ENCODE results near the gene APP. TPM values are rescaled to one million over a fixed set of nuclear protein-coding genes. Genes with fewer than 3 reads are reported as not detected.
A peak's percentile ranks its signal among the peaks of the same experiment; 100 is the strongest.

Gene APP
- total and polyA plus RNA-seq, 2 of the 13 experiments (the other 11 are each of a cell fraction or from before 2014, with no cell fraction given) = 70.6 to 262 TPM

DNA sequence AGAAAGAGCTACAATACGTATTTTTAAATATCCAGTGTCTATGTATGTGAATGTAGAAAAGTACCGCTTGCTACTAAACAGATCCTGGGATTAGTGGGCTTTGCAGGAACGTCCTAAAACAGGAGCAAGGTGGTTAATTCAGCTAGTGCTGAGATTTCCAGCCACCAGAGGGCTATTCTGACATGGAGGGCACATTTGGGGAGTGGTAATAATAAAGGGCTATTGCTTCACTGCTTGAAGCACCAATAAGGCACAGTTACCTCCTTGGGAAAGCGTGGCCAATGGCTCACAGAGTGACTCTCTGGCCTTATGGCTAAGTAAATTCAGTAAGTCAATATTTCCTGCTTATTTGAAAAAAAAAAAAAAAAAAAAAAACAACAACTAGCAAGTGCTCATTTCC, 283.4 kb downstream of the APP start:
- DNase-seq (ENCODE audit: low spot score) (no peak), FAIRE-seq (no peak), ATAC-seq (no peak)
- Histone ChIP-seq H3K4me2 (ENCODE audit: low read depth, low read length) (no peak overlapping the region), H3K36me3 (replicated peaks in 1 of 2; ENCODE audit: control insufficient read depth in 1 of 2, insufficient read depth in 2 of 2, low read length in 2 of 2) (0 out of 5 replicates have a peak, but pooled peaks cover 2 to 4% of the 10 kb centered on the region in 2 experiments), H2AFZ (ENCODE audit: low read length) (no peak overlapping the region), H3K9me3 (ENCODE audit: low read length) (no peaks in the 10 kb centered on the region), H3K27me3 (ENCODE audit: control insufficient read depth in 1 of 2, insufficient read depth in 2 of 2, low read length in 2 of 2) (no peaks in the 10 kb centered on the region), H3K4me1 (ENCODE audit: insufficient read depth, low read length) (peaks cover 47% of the 10 kb centered on the region), H4K20me1 (ENCODE audit: insufficient read depth, low read length) (no peaks in the 10 kb centered on the region), H3K79me2 (ENCODE audit: insufficient read depth, low read length) (no peaks in the 10 kb centered on the region), H3K4me3 (replicated peaks in 1 of 3; ENCODE audit: insufficient read depth in 1 of 3, low read depth in 2 of 3, low read length in 3 of 3) (no peak overlapping the region), H3K27ac (ENCODE audit: extremely low read length, insufficient read depth, low read length) (peak overlapping the region; percentile 78), H3K9ac (ENCODE audit: insufficient read depth, low read depth, low read length) (peak overlapping the region; percentile 11; the same call in 1 of the 2 replicates)
- CTCF ChIA-PET (ENCODE audit: low intra/inter-chr PET ratio, low total read pairs) = no interaction called here
- in situ Hi-C loops (cut with HindIII; ENCODE audit: extremely low pct_ligation_motif_present, low pct_unique_long_range_greater_than_20kb) = loop anchor here (10.0 kb wide), 1 partner anchor 288 kb away; the partner anchor contains the start of gene APP
- intact Hi-C loops (cut with micrococcal nuclease; ENCODE audit: unreplicated experiment) = no loop called here
- TF ChIP-seq, protein P1, sequence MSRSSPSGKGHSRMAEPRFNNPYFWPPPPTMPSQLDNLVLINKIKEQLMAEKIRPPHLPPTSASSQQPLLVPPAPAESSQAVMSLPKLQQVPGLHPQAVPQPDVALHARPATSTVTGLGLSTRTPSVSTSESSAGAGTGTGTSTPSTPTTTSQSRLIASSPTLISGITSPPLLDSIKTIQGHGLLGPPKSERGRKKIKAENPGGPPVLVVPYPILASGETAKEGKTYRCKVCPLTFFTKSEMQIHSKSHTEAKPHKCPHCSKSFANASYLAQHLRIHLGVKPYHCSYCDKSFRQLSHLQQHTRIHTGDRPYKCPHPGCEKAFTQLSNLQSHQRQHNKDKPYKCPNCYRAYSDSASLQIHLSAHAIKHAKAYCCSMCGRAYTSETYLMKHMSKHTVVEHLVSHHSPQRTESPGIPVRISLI (CRISPR knock-in tag; IDR thresholded peaks at IDR 0.05; ENCODE audit: borderline replicate concordance) = no peak
- TF ChIP-seq, protein P2, sequence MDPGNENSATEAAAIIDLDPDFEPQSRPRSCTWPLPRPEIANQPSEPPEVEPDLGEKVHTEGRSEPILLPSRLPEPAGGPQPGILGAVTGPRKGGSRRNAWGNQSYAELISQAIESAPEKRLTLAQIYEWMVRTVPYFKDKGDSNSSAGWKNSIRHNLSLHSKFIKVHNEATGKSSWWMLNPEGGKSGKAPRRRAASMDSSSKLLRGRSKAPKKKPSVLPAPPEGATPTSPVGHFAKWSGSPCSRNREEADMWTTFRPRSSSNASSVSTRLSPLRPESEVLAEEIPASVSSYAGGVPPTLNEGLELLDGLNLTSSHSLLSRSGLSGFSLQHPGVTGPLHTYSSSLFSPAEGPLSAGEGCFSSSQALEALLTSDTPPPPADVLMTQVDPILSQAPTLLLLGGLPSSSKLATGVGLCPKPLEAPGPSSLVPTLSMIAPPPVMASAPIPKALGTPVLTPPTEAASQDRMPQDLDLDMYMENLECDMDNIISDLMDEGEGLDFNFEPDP (CRISPR knock-in tag; conservative IDR thresholded peaks at IDR 0.05) = no peak
- no peak for TF ChIP-seq YY1 (IDR thresholded peaks at IDR 0.05; ENCODE audit: insufficient read depth, insufficient replicate concordance, low read depth, low read length)
- TF ChIP-seq, protein P3, sequence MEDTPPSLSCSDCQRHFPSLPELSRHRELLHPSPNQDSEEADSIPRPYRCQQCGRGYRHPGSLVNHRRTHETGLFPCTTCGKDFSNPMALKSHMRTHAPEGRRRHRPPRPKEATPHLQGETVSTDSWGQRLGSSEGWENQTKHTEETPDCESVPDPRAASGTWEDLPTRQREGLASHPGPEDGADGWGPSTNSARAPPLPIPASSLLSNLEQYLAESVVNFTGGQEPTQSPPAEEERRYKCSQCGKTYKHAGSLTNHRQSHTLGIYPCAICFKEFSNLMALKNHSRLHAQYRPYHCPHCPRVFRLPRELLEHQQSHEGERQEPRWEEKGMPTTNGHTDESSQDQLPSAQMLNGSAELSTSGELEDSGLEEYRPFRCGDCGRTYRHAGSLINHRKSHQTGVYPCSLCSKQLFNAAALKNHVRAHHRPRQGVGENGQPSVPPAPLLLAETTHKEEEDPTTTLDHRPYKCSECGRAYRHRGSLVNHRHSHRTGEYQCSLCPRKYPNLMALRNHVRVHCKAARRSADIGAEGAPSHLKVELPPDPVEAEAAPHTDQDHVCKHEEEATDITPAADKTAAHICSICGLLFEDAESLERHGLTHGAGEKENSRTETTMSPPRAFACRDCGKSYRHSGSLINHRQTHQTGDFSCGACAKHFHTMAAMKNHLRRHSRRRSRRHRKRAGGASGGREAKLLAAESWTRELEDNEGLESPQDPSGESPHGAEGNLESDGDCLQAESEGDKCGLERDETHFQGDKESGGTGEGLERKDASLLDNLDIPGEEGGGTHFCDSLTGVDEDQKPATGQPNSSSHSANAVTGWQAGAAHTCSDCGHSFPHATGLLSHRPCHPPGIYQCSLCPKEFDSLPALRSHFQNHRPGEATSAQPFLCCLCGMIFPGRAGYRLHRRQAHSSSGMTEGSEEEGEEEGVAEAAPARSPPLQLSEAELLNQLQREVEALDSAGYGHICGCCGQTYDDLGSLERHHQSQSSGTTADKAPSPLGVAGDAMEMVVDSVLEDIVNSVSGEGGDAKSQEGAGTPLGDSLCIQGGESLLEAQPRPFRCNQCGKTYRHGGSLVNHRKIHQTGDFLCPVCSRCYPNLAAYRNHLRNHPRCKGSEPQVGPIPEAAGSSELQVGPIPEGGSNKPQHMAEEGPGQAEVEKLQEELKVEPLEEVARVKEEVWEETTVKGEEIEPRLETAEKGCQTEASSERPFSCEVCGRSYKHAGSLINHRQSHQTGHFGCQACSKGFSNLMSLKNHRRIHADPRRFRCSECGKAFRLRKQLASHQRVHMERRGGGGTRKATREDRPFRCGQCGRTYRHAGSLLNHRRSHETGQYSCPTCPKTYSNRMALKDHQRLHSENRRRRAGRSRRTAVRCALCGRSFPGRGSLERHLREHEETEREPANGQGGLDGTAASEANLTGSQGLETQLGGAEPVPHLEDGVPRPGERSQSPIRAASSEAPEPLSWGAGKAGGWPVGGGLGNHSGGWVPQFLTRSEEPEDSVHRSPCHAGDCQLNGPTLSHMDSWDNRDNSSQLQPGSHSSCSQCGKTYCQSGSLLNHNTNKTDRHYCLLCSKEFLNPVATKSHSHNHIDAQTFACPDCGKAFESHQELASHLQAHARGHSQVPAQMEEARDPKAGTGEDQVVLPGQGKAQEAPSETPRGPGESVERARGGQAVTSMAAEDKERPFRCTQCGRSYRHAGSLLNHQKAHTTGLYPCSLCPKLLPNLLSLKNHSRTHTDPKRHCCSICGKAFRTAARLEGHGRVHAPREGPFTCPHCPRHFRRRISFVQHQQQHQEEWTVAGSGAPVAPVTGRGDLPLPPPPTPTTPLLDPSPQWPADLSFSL (CRISPR knock-in tag; IDR thresholded peaks at IDR 0.05) = no peak
- 57% methylated on average over 4 of the region's 4 CpGs for WGBS (ENCODE audit: low lambda C conversion rate)
- POLR2A ChIA-PET = no interaction called here
- no TSS peak for BruUV-seq (replicated peaks)

Data from HepG2 (cell line).